Dermis blood vessel endothelial cell (primary cell): ENCODE results near the gene HLA-DMA. TPM values are rescaled to one million over a fixed set of nuclear protein-coding genes. Genes with fewer than 3 reads are reported as not detected.

ENCODE experiments used
- DNase-seq: peaks from one replicate; pipeline ENCODE4 v3.0.0; 2010
- total RNA-seq: library from RNA; depleted of rRNA; stranded (reverse); fragments of >200 nt; gene quantifications from 2 replicates; pipeline ENCODE4 v1.2.3, GENCODE V29; 2014

The HLA-DMA gene
- total RNA-seq, 1 donor from 2014 or later: 1.7 TPM

- DNase-seq: no peak
These were observed 20.6 kb downstream of the HLA-DMA start for GRCh38 chr6:32932132-32932868.

- DNase-seq: no peak
These were observed 21.7 kb downstream of the HLA-DMA start for GRCh38 chr6:32931211-32931610.

DNA sequence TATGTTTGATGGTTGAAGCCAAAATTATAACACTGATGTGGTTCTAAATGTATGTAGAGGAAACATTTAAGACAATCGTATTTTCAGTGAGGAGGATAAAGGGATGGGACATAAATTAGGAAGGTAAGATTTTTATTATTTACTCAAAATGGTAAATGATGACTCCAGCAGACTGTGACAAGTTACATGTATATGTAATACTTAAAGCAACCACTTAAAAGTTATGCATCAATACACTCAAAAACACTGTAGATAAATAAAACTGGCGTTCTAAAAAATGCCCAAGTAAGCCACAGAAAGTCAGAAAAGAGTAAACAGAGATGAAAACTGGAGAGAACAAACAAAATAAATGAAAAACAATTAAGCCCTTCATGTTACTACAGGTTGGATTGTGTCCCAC is 30.8 kb downstream of the HLA-DMA start:
- DNase-seq: no peak

DNA sequence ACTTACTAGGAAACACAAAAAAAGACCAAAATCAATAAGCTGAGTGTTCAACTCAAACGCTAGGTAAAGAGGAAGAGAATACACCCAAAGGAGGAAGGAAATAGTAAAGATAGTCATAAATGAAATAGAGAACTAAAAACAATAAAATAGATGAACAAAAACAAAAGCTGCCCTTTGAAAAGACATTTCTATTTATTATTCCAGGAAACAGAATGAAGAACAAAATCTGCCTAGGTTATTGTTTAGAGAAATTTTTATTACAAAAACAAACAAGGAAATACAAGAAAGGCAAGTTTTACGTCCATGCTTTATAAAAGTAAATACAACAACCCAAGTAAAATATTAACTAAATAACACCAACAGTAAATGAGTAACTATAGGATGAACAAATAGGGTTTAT is 32.2 kb downstream of the HLA-DMA start:
- DNase-seq: no peak

GRCh38 chr6:32912951-32913350 is 39.9 kb downstream of the HLA-DMA start:
- DNase-seq: no peak

DNA sequence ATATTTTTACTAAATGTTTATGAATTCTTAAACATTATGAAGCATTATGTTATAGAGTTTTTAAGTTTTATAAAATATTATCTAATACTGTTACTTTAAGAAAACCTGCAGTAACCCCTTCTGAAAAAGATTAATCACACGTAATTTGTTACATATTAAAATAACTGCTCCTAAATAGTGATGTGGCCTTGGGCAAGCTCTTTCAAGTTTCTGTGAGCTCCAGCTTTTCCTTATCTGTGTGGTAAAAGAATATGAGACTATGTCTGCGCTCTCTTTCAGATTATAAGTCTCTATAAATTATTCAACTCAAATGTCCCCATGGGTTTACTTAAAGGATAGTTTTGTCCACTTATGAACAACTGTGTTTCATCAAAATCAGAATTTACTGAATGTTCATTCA is 44.0 kb downstream of the HLA-DMA start:
- no peak for DNase-seq

- DNase-seq: no peak
These were observed 46.4 kb downstream of the HLA-DMA start for GRCh38 chr6:32906539-32906938.

GRCh38 chr6:32905078-32905477 is 47.8 kb downstream of the HLA-DMA start:
- no peak for DNase-seq

- no peak for DNase-seq
These were observed 48.9 kb downstream of the HLA-DMA start for GRCh38 chr6:32903952-32904351.

Other genes starting within 250 kb of the HLA-DMA start
- gene HLA-DQA2, start 211.7 kb downstream of the HLA-DMA start, total RNA-seq: not detected in 2 replicates
- gene HLA-DQB2, start 189.6 kb downstream of the HLA-DMA start, total RNA-seq: not detected in 2 replicates
- gene HLA-DOB, start 136.1 kb downstream of the HLA-DMA start, total RNA-seq: not detected in 2 replicates
- 22.8 and 39.0 TPM in 2 replicates for gene TAP2, start 114.4 kb downstream of the HLA-DMA start, total RNA-seq
- 73.5 and 86.4 TPM in 2 replicates for gene PSMB8, start 109.0 kb downstream of the HLA-DMA start, total RNA-seq
- gene TAP1, start 99.4 kb downstream of the HLA-DMA start, total RNA-seq: 52.9 and 93.4 TPM in 2 replicates
- gene PSMB9, start 98.9 kb downstream of the HLA-DMA start, total RNA-seq: 29.1 and 68.9 TPM in 2 replicates
- gene HLA-DMB, start 12.1 kb downstream of the HLA-DMA start, total RNA-seq: 1.0 and 2.9 TPM in 2 replicates
- gene BRD2, start 15.5 kb upstream of the HLA-DMA start, total RNA-seq: 60.2 and 86.7 TPM in 2 replicates
- gene HLA-DOA, start 56.5 kb upstream of the HLA-DMA start, total RNA-seq: not detected in 2 replicates
- gene HLA-DPA1, start 120.6 kb upstream of the HLA-DMA start, total RNA-seq: 0.34 and 17.4 TPM in 2 replicates
- 1.4 and 22.4 TPM in 2 replicates for gene HLA-DPB1, start 122.9 kb upstream of the HLA-DMA start, total RNA-seq
- 0.28 and 0.34 TPM in 2 replicates for gene COL11A2, start 239.4 kb upstream of the HLA-DMA start, total RNA-seq
- gene RXRB, start 247.6 kb upstream of the HLA-DMA start, total RNA-seq: 26.6 and 27.9 TPM in 2 replicates
- gene SLC39A7, start 247.8 kb upstream of the HLA-DMA start, total RNA-seq: 93.6 and 99.4 TPM in 2 replicates